HG03139 (cell line): ENCODE data around the gene GPR37.

ENCODE experiments used
- ATAC-seq: cut with Tn5 transposase; IDR thresholded peaks from one replicate; pipeline ENCODE4 v1.9.1; 2021; ENCODE audit not compliant: unreplicated experiment

GPR37 gene

DNA sequence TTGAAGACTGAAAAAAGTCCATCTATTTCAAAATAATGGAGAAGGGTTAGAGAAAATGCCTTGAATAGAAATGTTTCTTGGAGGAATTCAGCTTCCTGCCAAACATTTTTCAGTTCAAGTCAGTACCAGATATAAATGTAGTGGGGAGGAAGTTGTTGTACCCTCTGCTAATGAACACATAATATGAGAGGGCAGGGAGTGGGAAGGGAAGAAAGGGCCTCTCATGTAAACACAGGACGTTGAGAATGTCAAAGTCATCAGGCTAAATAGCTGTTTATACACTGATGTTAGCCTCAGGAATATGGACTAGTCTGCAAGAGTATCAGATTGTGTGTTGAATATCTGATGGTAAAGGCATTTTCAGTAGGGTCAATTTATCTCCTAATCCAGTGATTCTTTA, 37.0 kb downstream of the GPR37 start:
- no peak for ATAC-seq

DNA sequence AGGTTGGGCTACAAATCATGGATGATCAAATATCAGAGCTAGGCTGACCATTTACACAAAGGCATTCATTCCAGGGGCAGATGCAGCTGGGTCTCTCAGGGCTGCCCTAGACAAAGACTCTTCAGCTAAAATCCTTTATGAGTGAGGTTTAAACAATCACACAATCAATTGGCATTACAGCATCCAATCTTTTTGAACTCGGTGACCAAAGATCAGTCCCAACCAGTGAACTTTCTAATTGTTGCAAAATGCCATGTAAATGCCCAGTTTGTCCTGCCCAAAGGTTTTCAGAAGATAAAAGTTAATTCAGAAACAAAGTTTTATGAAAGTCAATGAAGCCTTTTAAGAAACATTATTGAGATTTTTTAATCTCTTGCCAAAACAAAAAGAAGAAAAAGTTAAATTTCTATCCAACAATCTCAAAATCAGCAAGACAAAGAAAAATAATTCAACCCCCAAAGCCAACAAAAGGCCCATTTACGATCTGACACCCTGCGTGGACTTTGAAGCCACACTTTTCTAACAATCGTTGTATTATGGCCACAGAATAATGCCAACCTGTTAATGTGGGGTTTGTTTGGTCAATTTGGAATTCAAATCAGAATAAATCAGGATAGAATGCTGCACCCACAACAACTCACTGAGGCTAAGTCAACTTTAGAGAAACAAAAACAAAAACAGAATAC, 40.9 kb downstream of the GPR37 start:
- ATAC-seq: no peak

DNA sequence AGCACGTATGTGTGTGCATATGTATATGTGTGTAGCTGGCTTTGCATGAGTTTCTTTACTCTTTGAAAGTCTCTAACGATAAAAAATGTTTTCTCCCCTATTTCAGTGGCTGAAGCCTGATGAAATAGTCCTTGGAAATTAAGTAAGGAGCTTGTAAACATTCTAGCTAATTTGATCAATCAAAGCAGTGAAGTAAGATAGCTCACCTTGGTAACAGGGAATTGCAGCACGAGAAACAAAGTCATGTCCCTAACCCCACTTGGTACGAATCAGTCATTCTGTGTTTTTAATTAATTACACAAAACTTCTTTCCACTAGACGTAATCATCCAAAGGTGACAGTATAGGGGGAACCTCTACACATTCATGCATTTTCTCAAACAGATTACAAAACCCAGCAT, 41.5 kb downstream of the GPR37 start:
- no peak for ATAC-seq

DNA sequence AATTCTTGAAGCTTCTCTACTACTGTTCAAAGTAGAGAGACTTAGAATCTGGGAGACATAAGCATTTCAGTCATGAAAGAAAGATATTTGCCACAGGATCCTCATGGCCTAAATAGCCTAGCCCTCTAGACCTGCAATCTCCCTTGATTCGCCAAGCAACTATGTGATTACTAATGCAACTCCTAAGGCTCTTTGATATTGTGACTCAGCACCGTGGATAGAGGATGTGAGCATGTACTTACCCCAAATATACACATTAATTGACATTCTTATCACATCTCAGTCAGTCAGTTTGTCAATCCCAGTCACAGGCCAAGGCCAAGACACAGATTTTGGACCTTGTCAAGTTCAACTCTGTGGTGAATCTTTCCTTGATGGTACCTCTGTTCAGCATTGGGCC, 42.6 kb downstream of the GPR37 start:
- no peak for ATAC-seq

DNA sequence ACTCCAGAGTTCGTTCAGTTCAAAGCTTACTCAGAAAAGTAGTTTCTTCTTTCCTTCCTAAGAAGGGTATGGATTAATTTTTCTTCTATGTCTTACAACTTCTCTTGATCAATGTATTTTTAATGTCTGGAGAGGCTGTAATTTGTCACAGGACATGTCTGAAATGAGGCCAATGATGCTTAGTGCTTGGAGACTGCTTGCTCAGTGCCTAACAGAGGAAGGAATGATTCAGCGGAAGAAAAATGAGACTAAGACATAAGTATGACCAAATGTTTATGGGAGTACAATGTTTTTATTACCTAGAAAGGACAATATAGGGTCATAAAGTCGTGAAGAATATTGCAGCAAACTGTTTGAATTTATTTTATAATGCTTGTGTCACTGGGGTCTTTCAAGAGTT, 43.3 kb downstream of the GPR37 start:
- ATAC-seq: no peak

DNA sequence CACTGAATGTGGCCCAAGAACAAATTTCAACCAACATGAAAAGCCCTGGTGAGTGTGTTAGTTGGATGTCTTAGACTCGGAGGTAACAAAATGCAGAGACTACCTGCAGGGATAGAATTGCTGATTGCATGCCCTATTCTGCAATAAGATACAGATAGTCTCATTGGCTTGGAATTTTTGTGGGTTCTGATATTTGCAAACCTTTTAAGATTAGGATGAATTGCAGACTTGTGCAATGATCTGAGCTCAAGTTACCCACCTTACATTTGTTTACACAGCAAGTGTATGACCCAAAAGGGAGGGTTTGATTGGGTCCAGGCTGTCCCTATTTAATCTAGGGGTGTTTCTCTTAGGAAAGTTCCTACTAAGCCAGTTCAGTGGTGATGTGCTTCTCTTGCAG, 45.4 kb downstream of the GPR37 start:
- no peak for ATAC-seq

DNA sequence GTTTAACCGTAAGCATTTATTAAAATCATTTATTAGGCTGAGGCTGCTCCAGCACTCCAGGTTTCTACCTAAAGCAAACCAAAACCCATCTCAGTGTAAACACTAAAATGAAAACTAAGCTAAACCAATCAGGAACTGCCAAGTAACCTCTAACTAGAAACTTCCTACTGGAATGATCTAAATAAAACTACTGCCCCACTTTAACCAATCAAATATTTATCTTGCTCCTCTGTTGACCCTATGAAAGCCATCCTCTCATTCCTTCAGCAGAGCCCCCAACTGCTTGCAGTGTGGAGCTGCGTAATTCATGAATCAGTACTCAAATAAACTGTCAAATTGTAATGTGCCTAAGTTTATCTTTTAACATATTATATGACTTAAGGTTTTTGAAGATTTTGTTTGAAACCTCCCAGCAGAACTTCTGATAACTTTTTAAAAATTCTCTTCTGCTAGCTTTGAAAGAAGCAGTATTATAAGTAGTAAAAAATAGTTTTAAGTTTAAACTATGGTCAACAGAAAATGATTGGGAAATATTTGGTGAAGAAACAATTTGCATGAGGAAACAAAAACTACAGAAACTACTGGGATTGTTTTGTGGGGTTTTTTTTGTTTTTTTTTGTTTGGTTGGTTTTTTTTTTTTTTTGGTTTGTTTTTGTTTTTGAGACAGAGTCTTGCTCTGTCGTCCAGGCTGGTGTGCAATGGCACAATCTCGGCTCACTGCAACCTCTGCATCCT, 47.4 kb downstream of the GPR37 start:
- no peak for ATAC-seq

DNA sequence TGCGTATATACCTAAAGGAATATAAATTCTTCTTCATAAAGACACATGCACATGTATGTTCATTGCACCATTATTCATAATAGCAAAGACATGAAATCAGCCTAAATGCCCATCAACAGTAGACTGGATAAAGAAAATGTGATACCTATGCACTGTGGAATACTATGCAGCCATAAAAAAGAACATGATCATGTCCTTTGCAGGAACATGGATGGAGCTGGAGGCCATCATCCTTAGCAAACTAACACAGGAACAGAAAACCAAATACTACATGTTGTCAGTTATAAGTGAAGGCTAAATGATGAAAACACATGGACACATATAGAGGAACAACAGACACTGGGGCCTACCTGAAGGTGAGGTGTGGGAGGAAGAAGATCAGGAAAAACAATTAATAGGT, 48.7 kb downstream of the GPR37 start:
- ATAC-seq: no peak

DNA sequence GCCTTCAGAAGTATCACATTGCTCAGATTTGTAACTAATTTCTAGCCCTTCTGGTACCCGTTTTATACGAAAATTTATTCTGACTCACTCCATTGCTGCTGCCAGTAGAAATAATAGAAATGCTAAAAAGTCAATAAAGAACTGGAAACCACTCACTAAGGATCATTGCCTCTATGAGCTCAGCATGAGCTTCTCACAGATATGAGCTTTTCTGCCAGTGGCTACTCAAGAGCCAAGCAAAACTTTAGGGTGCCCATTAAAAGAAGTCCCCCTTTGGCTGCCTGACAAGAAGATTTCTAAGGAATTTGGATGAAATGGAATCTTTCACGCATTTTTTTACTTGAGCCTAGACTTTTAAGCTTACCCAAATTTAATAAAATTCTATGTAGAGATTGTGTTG, 52.5 kb downstream of the GPR37 start:
- no peak for ATAC-seq

DNA sequence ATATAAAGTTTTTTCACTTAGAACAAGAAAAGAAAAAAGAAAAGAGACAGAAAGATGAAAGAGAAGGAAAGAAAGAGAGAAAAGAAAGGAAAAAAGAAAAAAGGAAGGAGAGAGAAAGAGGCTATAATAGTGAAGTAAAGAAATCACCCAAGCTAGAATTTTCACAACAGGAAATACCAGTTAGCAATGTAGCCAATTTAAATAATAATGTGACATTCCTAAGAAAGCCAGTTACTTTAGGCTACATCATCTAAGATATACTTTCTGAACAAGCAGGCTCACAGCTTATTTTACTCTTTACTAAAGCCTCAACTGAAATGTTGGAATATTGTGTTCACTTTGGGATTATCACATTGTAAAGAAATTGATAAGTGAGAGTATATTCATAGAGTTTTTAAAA, 53.6 kb downstream of the GPR37 start:
- ATAC-seq: no peak

DNA sequence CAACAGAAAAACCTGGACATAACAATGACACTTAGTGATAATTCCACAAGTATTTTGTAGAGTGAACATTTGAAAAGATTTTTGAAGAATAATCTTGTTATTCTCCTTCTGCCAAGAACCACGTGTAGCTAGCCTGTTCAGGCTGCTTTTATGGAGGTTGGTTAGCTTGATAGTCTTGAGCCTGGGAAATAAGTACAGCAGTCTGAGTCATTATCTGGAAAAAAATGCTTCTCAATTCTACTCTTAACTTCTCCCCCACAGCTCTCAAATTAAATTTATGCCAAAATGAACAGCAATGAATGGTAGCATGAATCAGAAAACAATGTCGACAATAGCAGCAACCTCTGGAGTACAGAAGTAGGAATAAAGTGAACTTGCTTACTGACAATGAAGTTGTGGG, 63.2 kb downstream of the GPR37 start:
- ATAC-seq: no peak

DNA sequence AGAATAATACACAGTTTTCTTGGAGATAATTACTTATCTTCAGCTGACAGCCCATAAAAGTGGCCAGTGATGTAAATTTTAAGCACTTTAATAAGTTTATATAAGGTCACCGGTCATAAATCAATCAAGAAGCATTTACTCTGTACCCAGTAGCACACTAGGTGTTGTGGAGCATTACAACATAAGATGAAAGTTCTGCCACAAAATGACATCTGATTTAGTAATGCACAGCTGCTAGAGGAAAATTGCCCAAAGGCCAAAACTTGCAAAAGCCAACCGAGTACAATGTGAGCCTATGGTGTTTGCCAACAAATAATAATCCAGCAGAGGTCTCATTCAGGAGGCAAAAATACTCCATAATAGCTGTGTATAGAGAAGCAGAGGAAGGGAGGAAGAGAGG, 63.6 kb downstream of the GPR37 start:
- no peak for ATAC-seq

DNA sequence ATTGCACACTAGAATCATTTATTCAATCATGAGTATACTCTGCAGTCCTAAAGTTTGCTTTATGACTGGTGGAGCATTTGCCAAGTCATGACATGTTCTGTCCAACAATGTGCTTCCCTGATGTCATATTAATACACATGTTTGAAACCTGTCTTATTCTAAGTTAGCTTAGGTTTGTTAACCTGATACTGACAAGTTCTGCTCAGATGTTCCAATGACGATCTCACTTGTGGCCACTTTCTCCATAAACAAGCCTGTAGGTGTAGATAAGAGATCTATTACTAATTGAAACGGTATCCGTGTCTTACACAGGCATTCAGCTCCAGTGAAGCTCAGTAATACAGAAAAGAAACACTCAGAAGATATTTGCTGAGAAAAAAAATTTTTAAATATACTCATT, 64.9 kb downstream of the GPR37 start:
- ATAC-seq: no peak

DNA sequence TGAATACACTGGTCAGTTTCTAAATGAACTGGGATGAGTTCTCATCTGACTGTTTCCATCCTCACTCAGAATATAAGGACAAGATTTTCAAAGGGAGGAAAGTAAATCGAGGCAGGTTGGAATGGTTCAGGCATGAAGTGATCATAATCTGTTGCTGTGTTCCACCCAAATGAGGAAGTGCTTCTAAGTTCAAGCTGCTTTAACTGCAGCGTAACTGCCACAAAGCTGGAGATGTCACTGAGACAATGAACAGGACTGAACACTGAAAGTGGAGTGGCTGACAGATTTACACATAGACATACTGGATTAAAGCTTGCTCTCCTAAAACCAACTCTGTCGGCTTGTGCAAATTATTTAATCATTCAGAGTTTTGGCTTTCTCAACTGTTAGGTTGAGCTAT, 66.6 kb downstream of the GPR37 start:
- ATAC-seq: no peak

DNA sequence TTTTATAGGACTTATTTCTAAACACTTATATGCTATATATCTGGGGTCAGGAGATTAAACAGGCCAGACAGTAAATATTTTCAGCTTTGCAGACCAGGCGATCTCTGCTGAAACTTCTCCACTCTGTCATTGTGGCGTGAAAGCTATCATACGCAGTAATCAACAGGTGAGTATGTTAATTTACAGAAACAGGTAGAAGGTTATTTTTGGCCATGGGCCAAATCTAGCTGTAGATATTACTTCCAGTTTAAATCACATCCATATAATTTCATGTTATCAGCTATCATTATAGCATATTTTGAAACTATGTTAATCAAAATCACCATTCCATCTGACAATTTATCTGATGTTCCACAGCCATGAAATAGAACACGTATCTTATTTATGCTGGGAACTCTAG, 67.8 kb downstream of the GPR37 start:
- ATAC-seq: no peak
